Tibial nerve (tissue), 3 donors: Measurements from ENCODE around the gene STYXL2.

Source experiments
- POLR2A ChIP-seq, 2 donors: fragments of 450-650 bp; IDR thresholded peaks; one replicate each; pipeline ENCODE4 v1.6.1; 2017; ENCODE audit warnings: antibody characterized with exemption in 2 of 2, mild to moderate bottlenecking in 2 of 2, moderate library complexity in 2 of 2
- TF ChIP-seq, protein P1 (sequence below), 5 experiments: fragments of 200-600 bp in 3 of 5; fragments of 450-650 bp in 2 of 5; sonication (generic) in 3 of 5; IDR thresholded peaks; one replicate each; pipeline ENCODE4 v1.5.1; 2016 to 2019; ENCODE audit warnings: antibody characterized with exemption in 5 of 5, mild to moderate bottlenecking in 3 of 5, moderate library complexity in 2 of 5

DNA sequence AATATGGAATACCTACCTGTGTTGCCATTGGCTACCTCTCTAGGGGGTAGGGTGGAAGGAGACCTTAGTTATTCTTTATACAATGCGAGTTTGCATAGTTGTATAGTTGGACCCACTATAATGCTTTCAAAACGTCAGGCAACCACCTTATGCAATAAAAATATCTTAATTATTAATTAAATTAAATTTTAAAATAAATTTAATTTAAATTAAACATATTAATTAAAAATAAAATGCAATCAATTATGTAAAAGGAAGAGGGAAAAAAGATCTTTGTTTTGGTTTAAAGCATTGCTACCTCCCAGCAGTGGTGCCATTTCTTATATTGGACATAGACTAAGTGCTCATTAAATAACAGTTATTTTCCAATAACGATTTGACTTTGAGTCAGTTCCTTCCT lies 26.0 kb upstream of the STYXL2 start:
- TF ChIP-seq, protein P1, sequence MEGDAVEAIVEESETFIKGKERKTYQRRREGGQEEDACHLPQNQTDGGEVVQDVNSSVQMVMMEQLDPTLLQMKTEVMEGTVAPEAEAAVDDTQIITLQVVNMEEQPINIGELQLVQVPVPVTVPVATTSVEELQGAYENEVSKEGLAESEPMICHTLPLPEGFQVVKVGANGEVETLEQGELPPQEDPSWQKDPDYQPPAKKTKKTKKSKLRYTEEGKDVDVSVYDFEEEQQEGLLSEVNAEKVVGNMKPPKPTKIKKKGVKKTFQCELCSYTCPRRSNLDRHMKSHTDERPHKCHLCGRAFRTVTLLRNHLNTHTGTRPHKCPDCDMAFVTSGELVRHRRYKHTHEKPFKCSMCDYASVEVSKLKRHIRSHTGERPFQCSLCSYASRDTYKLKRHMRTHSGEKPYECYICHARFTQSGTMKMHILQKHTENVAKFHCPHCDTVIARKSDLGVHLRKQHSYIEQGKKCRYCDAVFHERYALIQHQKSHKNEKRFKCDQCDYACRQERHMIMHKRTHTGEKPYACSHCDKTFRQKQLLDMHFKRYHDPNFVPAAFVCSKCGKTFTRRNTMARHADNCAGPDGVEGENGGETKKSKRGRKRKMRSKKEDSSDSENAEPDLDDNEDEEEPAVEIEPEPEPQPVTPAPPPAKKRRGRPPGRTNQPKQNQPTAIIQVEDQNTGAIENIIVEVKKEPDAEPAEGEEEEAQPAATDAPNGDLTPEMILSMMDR (IDR thresholded peaks at IDR 0.05) = no peak
- TF ChIP-seq POLR2A (IDR thresholded peaks at IDR 0.05) = no peak
